ENCODE results near the gene POLR1F.

POLR1F gene

DNA sequence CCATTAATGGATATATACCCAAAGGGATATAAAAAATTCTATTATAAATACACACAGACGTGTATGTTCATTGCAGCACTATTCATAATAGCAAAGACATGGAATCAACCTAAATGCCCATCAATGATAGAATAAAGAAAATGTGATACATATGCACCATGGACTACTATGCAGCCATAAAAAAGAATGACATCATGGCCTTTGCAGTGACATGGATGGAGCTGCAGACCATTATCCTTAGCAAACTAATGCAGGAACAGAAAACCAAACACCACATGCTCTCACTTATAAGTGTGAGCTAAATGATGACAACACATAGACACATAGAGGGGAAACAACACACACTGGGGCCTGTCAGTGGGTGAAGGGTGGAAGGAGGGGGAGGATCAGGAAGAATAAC lies 33.0 kb downstream of the POLR1F start:
- no peak for DNase-seq (ENCODE audit: low spot score)

DNA sequence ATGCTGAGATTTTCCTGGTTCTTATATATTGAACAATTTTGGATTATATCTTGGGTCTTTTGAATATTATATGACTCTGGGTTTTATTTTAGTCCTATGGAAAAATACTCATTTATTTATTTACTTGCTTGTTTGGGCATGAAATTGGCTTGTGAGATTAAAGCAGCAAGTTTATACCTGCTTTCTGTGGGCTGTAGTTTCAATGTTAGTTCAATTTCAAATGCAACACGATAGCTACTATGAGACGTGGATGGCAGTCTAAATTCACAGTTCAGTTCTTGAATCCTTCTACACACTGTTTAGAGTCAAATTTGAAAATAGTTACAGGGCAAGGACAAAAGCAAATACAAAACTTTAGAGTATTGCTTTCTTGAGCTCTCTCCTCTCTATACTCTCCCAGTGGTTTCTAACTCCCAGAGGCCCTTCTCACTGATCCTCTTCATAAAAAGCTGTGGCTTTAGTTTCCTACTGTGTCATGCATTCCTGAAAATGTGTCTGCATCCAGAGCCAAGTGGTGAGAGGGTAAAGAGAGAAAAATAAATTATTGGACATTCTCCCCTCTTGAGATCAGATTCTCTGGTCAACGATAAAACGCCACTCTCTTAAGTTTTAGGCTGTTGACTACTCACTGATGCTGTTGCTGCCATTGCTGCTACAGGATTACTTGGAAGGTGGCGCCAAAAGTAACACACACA lies 34.4 kb downstream of the POLR1F start:
- no peak for DNase-seq (ENCODE audit: low spot score)

DNA sequence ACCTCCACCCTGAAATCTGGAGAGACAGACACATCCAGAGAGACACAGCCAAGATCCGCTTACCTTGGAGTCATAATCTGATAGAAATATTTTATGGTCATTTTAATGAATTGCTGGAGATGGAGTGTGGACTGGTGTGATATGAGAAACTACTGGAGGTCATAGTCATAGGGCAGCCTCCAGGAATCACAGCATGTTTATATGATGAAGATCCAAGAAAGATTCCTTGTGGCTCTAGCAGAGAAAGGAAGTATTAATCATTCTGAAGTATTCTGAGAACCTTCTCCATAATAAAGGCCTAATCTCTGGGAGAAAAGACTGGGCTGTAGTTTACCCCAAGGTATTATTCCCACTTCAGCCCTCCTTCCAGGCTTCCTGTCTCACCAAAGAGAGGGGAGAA lies 38.0 kb downstream of the POLR1F start:
- DNase-seq (ENCODE audit: low spot score) = no peak

DNA sequence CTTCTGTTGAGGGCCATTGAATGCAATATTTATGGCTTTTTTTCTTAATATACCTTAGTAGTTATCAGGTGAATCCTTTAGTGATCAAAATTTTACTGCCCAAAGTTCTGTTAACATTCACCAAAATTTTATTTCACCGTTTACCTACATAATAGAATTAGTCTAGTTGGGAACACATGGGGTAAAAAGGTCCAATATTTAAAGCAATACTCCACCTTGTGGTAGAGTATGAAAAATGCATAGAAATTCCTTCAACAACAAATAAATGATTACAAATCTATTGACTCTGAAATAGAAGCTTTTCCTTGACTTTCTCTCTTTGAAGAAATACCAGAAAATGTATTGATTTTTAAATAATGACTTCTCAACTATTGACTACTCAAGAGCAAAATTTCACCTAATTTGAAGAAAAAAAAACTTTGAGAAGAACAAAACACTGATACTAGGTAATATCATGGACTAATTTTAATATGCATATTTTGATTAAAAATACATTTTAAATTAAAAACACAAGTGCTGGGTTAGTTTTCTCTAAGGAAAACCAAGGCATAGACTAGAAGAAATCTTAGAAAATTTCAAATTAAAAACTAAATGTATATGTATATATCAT lies 43.3 kb downstream of the POLR1F start:
- DNase-seq (ENCODE audit: low spot score) = peak; percentile 30

DNA sequence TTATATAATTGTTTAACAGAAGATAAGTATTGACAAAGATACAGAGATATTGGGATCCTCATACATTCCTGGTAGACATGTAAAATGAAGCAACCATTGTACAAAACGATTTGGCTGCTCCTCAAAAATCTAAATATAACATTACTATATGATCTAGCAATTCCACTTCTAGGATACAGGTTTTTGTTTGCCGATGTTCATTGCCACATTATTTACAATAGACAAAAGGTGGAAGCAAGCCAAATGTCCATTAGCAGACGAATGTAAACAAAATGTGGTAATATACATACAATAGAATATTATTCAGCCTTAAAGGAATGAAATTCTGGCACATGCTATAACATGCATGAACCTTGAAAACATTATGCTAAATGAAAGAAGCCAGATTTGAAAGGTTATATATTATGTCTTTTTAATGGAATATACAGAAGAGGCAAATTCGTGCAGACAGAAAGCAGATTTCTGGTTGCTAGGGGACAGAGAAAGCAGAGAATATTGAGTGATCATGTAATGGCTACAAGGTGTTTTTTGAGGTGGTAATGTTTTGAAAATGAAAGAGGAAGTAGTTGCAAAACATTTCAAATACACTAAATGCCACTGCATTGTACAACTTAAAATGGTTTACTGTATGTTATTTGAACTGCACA lies 44.9 kb downstream of the POLR1F start:
- DNase-seq (ENCODE audit: low spot score) = no peak

DNA sequence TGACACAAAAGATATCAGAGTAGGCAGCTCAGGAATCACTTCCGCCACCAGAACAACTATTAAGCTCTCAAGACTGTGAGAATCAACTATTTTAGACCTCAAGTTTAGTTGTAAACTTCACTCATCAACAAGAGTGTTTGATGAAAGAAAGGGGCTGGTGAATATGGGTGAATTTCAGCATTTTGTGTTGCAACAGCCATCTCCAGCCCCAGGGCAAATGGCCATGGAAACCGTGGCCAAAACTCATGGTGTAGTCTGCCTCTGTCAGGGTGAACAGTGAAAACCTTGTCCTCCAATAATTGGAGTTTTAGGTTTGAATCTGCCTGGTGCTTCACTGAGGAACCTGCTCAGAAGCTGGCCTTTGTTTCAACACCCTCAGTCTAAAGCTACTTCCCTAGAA lies 60.0 kb downstream of the POLR1F start:
- DNase-seq (ENCODE audit: low spot score) = no peak
